Measurements from ENCODE around the gene TNRC6A.

Gene TNRC6A

GRCh38 chr16:24755201-24755874, 25.9 kb downstream of the TNRC6A start:
- peak overlapping the region; percentile 25 for H3K27ac Mint-ChIP-seq
- H3K4me3 Mint-ChIP-seq = no peak overlapping the region
- H3K4me1 Mint-ChIP-seq = peaks cover 56% of the 10 kb centered on the region
- H3K9me3 Mint-ChIP-seq = no peaks in the 10 kb centered on the region
- no peak for DNase-seq
- no peak for ATAC-seq
- peaks cover 12% of the 10 kb centered on the region for H3K36me3 Mint-ChIP-seq (ENCODE audit: low read depth)
- no peaks in the 10 kb centered on the region for H3K27me3 Mint-ChIP-seq

DNA sequence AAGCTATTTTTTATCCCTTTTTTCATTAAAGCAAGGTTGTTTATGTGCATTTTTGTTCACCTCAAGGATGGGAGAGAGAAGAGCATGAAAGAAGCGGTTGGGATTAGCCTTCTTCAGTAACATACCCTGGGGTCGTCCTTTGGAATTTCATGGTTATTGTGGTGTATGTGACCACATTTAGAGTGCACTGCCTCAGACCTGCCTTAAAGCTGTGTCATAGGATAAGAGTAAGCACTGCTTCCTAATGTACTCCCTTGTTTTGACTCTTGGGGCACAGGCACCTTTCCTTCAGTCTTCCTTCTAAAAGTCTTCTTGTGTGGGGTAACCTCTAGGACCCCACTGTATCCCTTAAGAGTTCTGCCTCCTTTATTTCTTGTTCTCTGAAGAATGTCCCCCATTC, 28.9 kb downstream of the TNRC6A start:
- peaks cover 10% of the 10 kb centered on the region for H3K36me3 Mint-ChIP-seq (ENCODE audit: low read depth)
- H3K4me3 Mint-ChIP-seq = no peak overlapping the region
- no peak for ATAC-seq
- H3K9me3 Mint-ChIP-seq = no peaks in the 10 kb centered on the region
- DNase-seq = no peak
- no peak overlapping the region for H3K27ac Mint-ChIP-seq
- peaks cover 34% of the 10 kb centered on the region for H3K4me1 Mint-ChIP-seq
- no peaks in the 10 kb centered on the region for H3K27me3 Mint-ChIP-seq

DNA sequence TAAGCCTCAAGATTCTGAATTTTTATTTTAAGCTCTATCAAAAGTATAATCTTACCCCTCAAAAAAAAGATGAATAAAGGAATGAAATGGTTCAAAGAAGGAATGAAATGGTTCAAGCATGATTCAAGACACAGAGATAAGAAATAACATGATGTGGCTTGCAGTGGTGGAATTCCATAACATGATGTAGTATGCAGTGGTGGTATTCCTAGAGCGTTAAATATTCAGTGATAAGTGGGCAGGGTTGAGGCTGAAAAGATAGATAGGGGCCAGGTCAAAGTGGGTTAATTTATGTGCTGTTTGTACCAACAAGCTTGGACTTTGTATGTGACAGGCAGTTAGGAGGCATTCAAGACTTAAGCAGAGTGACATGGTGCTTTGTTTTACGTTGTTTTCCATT, 29.6 kb downstream of the TNRC6A start:
- Mint-ChIP-seq H3K4me1 (peaks cover 35% of the 10 kb centered on the region), H3K36me3 (ENCODE audit: low read depth) (peaks cover 13% of the 10 kb centered on the region), H3K27ac (no peak overlapping the region), H3K27me3 (no peaks in the 10 kb centered on the region), H3K4me3 (no peak overlapping the region), H3K9me3 (no peaks in the 10 kb centered on the region)
- no peak for DNase-seq
- ATAC-seq = no peak

- Mint-ChIP-seq H3K36me3 (ENCODE audit: low read depth) (peaks cover 20% of the 10 kb centered on the region), H3K4me1 (peaks cover 24% of the 10 kb centered on the region), H3K27ac (peak overlapping the region; percentile 28), H3K27me3 (no peaks in the 10 kb centered on the region), H3K4me3 (no peak overlapping the region), H3K9me3 (no peaks in the 10 kb centered on the region)
- no peak for ATAC-seq
- DNase-seq = no peak
Observed at GRCh38 chr16:24761526-24761925, 32.1 kb downstream of the TNRC6A start.

GRCh38 chr16:24764916-24765315, 35.5 kb downstream of the TNRC6A start:
- no peak overlapping the region for H3K27ac Mint-ChIP-seq
- peaks cover 23% of the 10 kb centered on the region for H3K4me1 Mint-ChIP-seq
- H3K4me3 Mint-ChIP-seq = no peak overlapping the region
- no peaks in the 10 kb centered on the region for H3K9me3 Mint-ChIP-seq
- DNase-seq (no peak), ATAC-seq (no peak)
- H3K36me3 Mint-ChIP-seq (ENCODE audit: low read depth) = peaks cover 26% of the 10 kb centered on the region
- H3K27me3 Mint-ChIP-seq = no peaks in the 10 kb centered on the region

GRCh38 chr16:24766057-24766456, 36.6 kb downstream of the TNRC6A start:
- H3K36me3 Mint-ChIP-seq (ENCODE audit: low read depth) = peaks cover 33% of the 10 kb centered on the region
- H3K27ac Mint-ChIP-seq = no peak overlapping the region
- no peaks in the 10 kb centered on the region for H3K27me3 Mint-ChIP-seq
- no peak overlapping the region for H3K4me3 Mint-ChIP-seq
- DNase-seq (no peak), ATAC-seq (no peak)
- H3K4me1 Mint-ChIP-seq = peaks cover 32% of the 10 kb centered on the region
- no peaks in the 10 kb centered on the region for H3K9me3 Mint-ChIP-seq

DNA sequence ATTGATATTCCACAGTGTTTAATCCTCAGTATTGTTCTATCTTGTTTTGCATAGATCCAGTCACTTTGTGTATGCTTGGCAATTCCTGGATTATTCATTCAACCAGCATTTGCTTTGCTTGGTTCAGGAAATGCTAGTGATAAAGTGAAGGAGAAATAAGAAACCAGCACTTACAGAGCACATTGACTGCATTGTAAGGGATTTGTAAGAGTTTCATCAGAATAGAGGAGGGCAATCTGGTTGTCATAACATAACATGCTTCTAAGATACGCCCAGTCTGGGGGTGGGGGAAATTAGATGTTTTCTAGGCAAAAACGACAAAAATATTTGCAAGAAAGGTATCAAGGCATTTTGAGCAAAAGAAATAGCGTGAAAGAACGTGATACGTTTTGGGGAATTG, 40.4 kb downstream of the TNRC6A start:
- H3K4me1 Mint-ChIP-seq = peaks cover 34% of the 10 kb centered on the region

GRCh38 chr16:24771132-24771778, 41.8 kb downstream of the TNRC6A start:
- peaks cover 44% of the 10 kb centered on the region for H3K36me3 Mint-ChIP-seq (ENCODE audit: low read depth)
- no peaks in the 10 kb centered on the region for H3K9me3 Mint-ChIP-seq
- H3K4me1 Mint-ChIP-seq = peaks cover 32% of the 10 kb centered on the region
- H3K27ac Mint-ChIP-seq = no peak overlapping the region
- no peak overlapping the region for H3K4me3 Mint-ChIP-seq
- ATAC-seq (peak; percentile 49), DNase-seq (no peak)
- no peaks in the 10 kb centered on the region for H3K27me3 Mint-ChIP-seq

More for the DNA sequence above, 40.4 kb downstream of the TNRC6A start:
- no peaks in the 10 kb centered on the region for H3K9me3 Mint-ChIP-seq
- no peak for ATAC-seq
- no peak for DNase-seq
- no peaks in the 10 kb centered on the region for H3K27me3 Mint-ChIP-seq
- peaks cover 43% of the 10 kb centered on the region for H3K36me3 Mint-ChIP-seq (ENCODE audit: low read depth)
- H3K4me3 Mint-ChIP-seq = no peak overlapping the region
- H3K27ac Mint-ChIP-seq = peak overlapping the region; percentile 48

DNA sequence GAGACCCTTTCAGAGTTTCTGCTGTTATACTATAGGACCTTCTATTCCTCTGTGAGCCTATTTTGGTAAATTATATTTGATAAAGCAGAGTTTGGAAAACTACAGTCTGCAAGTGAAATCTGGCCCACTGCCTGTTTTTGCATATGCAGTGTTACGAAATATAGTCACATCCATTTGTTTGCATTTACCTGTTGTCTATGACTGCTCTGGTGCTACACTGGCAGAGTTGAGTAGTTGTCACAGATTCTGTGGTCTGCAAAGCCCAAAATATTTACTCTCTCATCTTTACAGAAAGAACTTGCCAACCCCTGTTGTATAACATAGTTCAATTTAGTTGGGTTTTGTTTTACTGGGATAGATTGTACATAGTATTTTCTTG, 42.3 kb downstream of the TNRC6A start:
- no peak overlapping the region for H3K27ac Mint-ChIP-seq
- H3K36me3 Mint-ChIP-seq (ENCODE audit: low read depth) = peaks cover 47% of the 10 kb centered on the region
- no peaks in the 10 kb centered on the region for H3K27me3 Mint-ChIP-seq
- no peaks in the 10 kb centered on the region for H3K9me3 Mint-ChIP-seq
- DNase-seq (no peak), ATAC-seq (no peak)
- H3K4me1 Mint-ChIP-seq = peaks cover 32% of the 10 kb centered on the region
- H3K4me3 Mint-ChIP-seq = no peak overlapping the region

GRCh38 chr16:24773771-24774427, 44.4 kb downstream of the TNRC6A start:
- Mint-ChIP-seq H3K27me3 (no peaks in the 10 kb centered on the region), H3K4me3 (no peak overlapping the region), H3K27ac (no peak overlapping the region), H3K36me3 (ENCODE audit: low read depth) (peaks cover 47% of the 10 kb centered on the region), H3K4me1 (peaks cover 29% of the 10 kb centered on the region), H3K9me3 (no peaks in the 10 kb centered on the region)
- DNase-seq (no peak), ATAC-seq (no peak)

DNA sequence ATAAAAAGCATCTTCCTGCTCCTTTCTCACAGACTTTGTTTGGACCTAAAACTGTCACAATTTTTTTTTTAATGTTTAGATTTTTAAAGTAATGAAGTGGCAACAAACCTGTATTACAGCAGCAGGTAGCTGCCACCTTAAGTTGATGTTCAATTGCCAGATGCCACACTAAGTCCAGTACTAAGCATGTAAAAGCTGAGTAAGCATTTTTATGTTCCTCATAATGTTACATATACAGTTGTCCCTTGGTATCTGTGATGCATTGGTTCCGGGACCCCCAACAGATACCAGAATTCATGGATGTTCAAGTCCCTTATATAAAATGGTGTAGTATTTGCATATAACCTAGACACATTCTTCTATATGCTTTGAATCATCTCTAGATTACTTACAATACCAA, 45.1 kb downstream of the TNRC6A start:
- H3K27ac Mint-ChIP-seq = no peak overlapping the region

DNA sequence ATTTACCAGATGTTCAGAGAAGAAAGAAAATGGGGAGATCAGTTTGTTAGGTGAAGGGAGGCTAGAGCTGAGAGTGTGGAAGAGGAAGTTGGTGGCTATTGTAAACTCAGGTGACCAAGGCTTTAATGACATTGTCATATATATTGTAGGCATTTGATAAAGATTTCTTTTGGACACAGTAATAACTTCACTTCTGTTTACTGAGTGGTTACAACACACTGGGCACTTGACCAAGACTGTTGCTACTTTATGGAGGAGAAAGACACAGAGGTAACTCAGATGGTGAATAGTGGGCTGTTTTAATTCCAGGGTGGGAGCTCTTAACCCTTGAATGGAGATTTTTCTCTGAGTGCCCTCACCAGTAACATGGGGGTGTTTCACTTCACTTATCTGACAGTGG, 46.0 kb downstream of the TNRC6A start:
- peaks cover 52% of the 10 kb centered on the region for H3K36me3 Mint-ChIP-seq (ENCODE audit: low read depth)
- DNase-seq (no peak), ATAC-seq (no peak)
- H3K4me3 Mint-ChIP-seq = no peak overlapping the region
- H3K27ac Mint-ChIP-seq = peak overlapping the region; percentile 9
- no peaks in the 10 kb centered on the region for H3K27me3 Mint-ChIP-seq
- no peaks in the 10 kb centered on the region for H3K9me3 Mint-ChIP-seq
- peaks cover 18% of the 10 kb centered on the region for H3K4me1 Mint-ChIP-seq

More for the DNA sequence above, 45.1 kb downstream of the TNRC6A start:
- DNase-seq (no peak), ATAC-seq (no peak)
- H3K36me3 Mint-ChIP-seq (ENCODE audit: low read depth) = peaks cover 50% of the 10 kb centered on the region
- H3K4me3 Mint-ChIP-seq = no peak overlapping the region
- no peaks in the 10 kb centered on the region for H3K9me3 Mint-ChIP-seq
- H3K27me3 Mint-ChIP-seq = no peaks in the 10 kb centered on the region
- peaks cover 28% of the 10 kb centered on the region for H3K4me1 Mint-ChIP-seq

DNA sequence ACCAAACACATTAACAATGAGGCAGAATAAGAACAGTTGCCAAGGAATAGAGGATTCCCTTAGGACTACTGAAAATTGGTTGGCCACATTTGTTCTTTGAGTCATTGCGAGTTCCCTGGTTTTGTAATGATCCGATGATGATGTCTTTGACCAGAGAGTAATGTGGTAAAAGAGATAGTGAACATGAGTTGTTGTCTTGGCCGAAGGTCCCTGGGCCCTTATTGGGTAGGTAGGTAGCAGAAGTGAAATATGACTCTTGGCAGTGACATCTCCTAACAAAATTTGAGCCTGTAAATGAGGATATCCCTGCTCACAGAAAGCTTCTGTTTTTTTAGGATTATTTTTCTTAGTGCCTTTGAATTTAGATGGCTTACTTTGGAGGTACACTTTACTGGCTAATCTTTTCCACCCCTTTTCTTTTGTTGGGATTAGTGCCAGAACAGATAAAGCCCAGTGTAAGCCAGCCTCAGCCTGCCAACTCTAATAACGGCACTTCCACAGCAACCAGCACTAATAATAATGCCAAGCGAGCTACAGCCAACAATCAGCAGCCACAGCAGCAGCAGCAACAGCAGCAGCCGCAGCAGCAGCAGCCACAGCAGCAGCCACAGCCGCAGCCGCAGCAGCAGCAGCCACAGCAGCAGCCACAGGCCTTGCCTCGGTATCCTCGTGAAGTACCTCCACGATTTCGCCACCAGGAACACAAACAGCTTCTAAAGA, 47.2 kb downstream of the TNRC6A start:
- no peak for DNase-seq
- Mint-ChIP-seq H3K9me3 (no peaks in the 10 kb centered on the region), H3K36me3 (ENCODE audit: low read depth) (peaks cover 53% of the 10 kb centered on the region), H3K4me3 (no peak overlapping the region), H3K4me1 (peaks cover 9% of the 10 kb centered on the region), H3K27me3 (no peaks in the 10 kb centered on the region), H3K27ac (no peak overlapping the region)
- ATAC-seq = no peak

DNA sequence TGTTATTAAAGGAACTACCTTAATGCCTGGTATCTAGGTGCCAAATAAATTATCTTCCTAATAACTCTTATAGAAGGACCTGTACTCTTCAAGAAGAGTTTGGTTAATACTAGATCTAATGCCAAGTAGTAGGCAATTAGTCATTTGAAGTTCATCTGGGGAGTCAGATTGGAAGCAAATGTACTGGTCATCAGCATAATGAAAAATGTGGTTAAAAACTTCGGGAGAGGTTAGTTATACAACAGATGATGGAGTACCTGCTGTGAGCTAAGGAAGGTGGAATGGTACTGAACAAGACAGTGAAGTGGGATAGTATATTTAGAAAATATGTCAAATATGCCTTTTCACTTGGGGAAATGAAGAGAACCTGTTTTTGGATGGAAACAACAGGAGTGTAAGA, 49.2 kb downstream of the TNRC6A start:
- Mint-ChIP-seq H3K27ac (peak overlapping the region; percentile 6), H3K27me3 (no peaks in the 10 kb centered on the region), H3K36me3 (ENCODE audit: low read depth) (peaks cover 53% of the 10 kb centered on the region), H3K9me3 (no peaks in the 10 kb centered on the region), H3K4me3 (no peak overlapping the region), H3K4me1 (peaks cover 5% of the 10 kb centered on the region)
- ATAC-seq = no peak
- no peak for DNase-seq

DNA sequence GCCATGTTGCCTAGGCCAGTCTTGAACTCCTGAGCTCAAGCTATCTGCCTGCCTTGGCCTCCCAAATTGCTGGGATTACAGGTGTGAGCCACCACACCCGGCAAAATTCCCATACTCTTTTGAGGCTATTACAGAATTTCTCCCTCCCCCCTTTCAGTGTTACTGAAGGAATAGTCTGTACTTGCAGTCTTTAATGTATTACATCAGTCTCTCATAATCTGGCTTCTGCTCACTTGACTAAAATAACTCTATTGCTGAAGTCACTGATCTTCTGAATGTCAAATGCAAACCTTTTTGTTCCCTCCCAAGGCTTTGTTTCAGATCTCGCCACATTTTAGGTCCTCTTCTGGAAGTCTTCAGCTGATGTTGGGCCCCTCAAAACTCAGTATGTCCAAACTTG, 51.8 kb downstream of the TNRC6A start:
- H3K27me3 Mint-ChIP-seq = no peaks in the 10 kb centered on the region
- peaks cover 45% of the 10 kb centered on the region for H3K36me3 Mint-ChIP-seq (ENCODE audit: low read depth)
- DNase-seq (no peak), ATAC-seq (no peak)
- no peaks in the 10 kb centered on the region for H3K9me3 Mint-ChIP-seq
- no peak overlapping the region for H3K27ac Mint-ChIP-seq
- no peaks in the 10 kb centered on the region for H3K4me1 Mint-ChIP-seq
- no peak overlapping the region for H3K4me3 Mint-ChIP-seq
